ENCODE data around the gene RAB3IL1.

- TF ChIP-seq POLR2A (IDR thresholded peaks at IDR 0.05; ENCODE audit: low read depth, low read length): no peak
- TF ChIP-seq POLR2AphosphoS5 (IDR thresholded peaks at IDR 0.05; ENCODE audit: low read depth, low read length): no peak
- TF ChIP-seq SPI1 (IDR thresholded peaks at IDR 0.05; ENCODE audit: low read depth, low read length): no peak
- no peak for TF ChIP-seq TAF1 (IDR thresholded peaks at IDR 0.05; ENCODE audit: low read depth, low read length)
- no peak for TF ChIP-seq POU2F2 (IDR thresholded peaks at IDR 0.05; ENCODE audit: low read depth, low read length)
Measured at GRCh38 chr11:61956191-61957020, 39.0 kb upstream of the RAB3IL1 start.

All from GM12891 (cell line).